H1 (cell line): ENCODE data around the gene FARS2. TPM values are rescaled to one million over a fixed set of nuclear protein-coding genes. Genes with fewer than 3 reads are reported as not detected.

Source experiments
- CTCF ChIA-PET: fragments of 300-600 bp; sonication (Branson Sonifier 250); formaldehyde crosslinking; loops from one replicate; lab custom pipeline; 2021; ENCODE audit not compliant: partially characterized antibody; lab: Charles Lee
- POLR2A ChIA-PET: fragments of 300-600 bp; sonication (Branson Sonifier 250); formaldehyde crosslinking; loops from one replicate; lab custom pipeline; 2021; ENCODE audit warnings: inconsistent platforms; ENCODE audit not compliant: partially characterized antibody; lab: Charles Lee
- DNase-seq, 2 experiments: peaks; one replicate each; pipeline versions ENCODE4 v3.0.0 to v3.0.0-alpha.2; 2010 to 2022; ENCODE audit warnings: low spot score in 2 of 2, low read depth in 1 of 2, mixed read lengths in 1 of 2
- FAIRE-seq: peaks from 2 replicates; lab custom pipeline; 2011; peaks lifted over from hg19 to GRCh38; lab: Jason Lieb, UNC
- H2AFZ ChIP-seq: 2 replicates; pipeline ENCODE4 v1.8.1; 2012; ENCODE audit warnings: low read length, inconsistent platforms
- H2AK5ac ChIP-seq: 2 replicates; pipeline ENCODE4 v1.6.1; 2013; ENCODE audit warnings: low read depth, low read length
- H2BK120ac ChIP-seq: replicated peaks from 2 replicates; pipeline ENCODE3; 2013; ENCODE audit warnings: low read depth, low read length, inconsistent platforms
- H2BK12ac ChIP-seq: 2 replicates; pipeline ENCODE4 v1.6.1; 2013; ENCODE audit warnings: low read depth, low read length
- H2BK15ac ChIP-seq: 2 replicates; pipeline ENCODE4 v1.6.1; 2013; ENCODE audit warnings: low read length
- H2BK20ac ChIP-seq: 2 replicates; pipeline ENCODE4 v1.6.1; 2013; ENCODE audit warnings: low read length
- H2BK5ac ChIP-seq: 2 replicates; pipeline ENCODE4 v1.6.1; 2013; ENCODE audit warnings: low read depth, low read length
- H3K14ac ChIP-seq: 2 replicates; pipeline ENCODE4 v1.6.1; 2013; ENCODE audit warnings: inconsistent platforms; ENCODE audit not compliant: insufficient read length
- H3K18ac ChIP-seq: 2 replicates; pipeline ENCODE4 v1.6.1; 2013; ENCODE audit warnings: low read length; ENCODE audit errors: extremely low read depth
- H3K23ac ChIP-seq: 2 replicates; pipeline ENCODE4 v1.6.1; 2013; ENCODE audit warnings: inconsistent platforms; ENCODE audit not compliant: insufficient read length
- H3K23me2 ChIP-seq: 2 replicates; pipeline ENCODE4 v1.6.1; 2013; ENCODE audit warnings: low read depth, low read length
- H3K27ac ChIP-seq: 2 replicates; pipeline ENCODE4 v1.6.1; 2011; ENCODE audit warnings: low read depth, low read length, inconsistent platforms
- H3K27me3 ChIP-seq, 4 experiments: replicated peaks in 1 of 4; 1 replicate in 1 of 4; 2 replicates in 3 of 4; pipeline versions ENCODE4 v1.6.1 to v1.8.1; 2011 to 2013; ENCODE audit warnings: low read length in 3 of 4, mild to moderate bottlenecking in 3 of 4, inconsistent platforms in 2 of 4, mixed read lengths in 2 of 4, moderate library complexity in 1 of 4; ENCODE audit not compliant: control insufficient read depth in 3 of 4, insufficient read depth in 3 of 4; ENCODE audit errors: extremely low read depth in 1 of 4
- H3K36me3 ChIP-seq, 4 experiments: 2 replicates each; pipeline versions ENCODE4 v1.6.1 to v1.8.1; 2011 to 2013; ENCODE audit warnings: mild to moderate bottlenecking in 4 of 4, low read length in 3 of 4, moderate library complexity in 2 of 4, control low read depth in 1 of 4, inconsistent platforms in 1 of 4; ENCODE audit not compliant: insufficient read depth in 4 of 4, control insufficient read depth in 2 of 4
- H3K4ac ChIP-seq: replicated peaks from 2 replicates; pipeline ENCODE3; 2013; ENCODE audit warnings: low read length, low read depth, mixed read lengths, inconsistent platforms; ENCODE audit not compliant: insufficient read length
- H3K4me1 ChIP-seq, 4 experiments: replicated peaks in 1 of 4; 1 replicate in 1 of 4; 2 replicates in 3 of 4; pipeline versions ENCODE4 v1.6.1 to v1.8.1; 2011 to 2013; ENCODE audit warnings: low read length in 3 of 4, inconsistent platforms in 2 of 4, mixed read lengths in 1 of 4; ENCODE audit not compliant: insufficient read depth in 4 of 4, control insufficient read depth in 3 of 4
- H3K4me2 ChIP-seq, 2 experiments: 2 replicates each; pipeline versions ENCODE4 v1.6.1 to v1.8.1; 2011 to 2013; ENCODE audit warnings: low read depth in 2 of 2, low read length in 2 of 2, control low read depth in 1 of 2, inconsistent platforms in 1 of 2, mild to moderate bottlenecking in 1 of 2; ENCODE audit not compliant: insufficient read depth in 1 of 2
- H3K4me3 ChIP-seq, 4 experiments: fragments of 200-600, 300-600 bp in 1 of 4; sonication (generic), shearing (Covaris generic), sonication (Bioruptor Twin) in 1 of 4; 2 replicates each; pipeline versions ENCODE4 v1.5.1 to v1.8.1; 2011 to 2016; ENCODE audit warnings: low read length in 4 of 4, low read depth in 3 of 4, control low read depth in 2 of 4, inconsistent platforms in 2 of 4, mild to moderate bottlenecking in 2 of 4, mixed read lengths in 1 of 4, moderate library complexity in 1 of 4; ENCODE audit not compliant: insufficient read depth in 2 of 4; ENCODE audit errors: extremely low read depth in 1 of 4
- H3K56ac ChIP-seq: replicated peaks from 2 replicates; pipeline ENCODE3; 2013; ENCODE audit warnings: low read depth, mild to moderate bottlenecking, mixed read lengths, low read length, inconsistent platforms; ENCODE audit not compliant: insufficient read length
- H3K79me1 ChIP-seq: 2 replicates; pipeline ENCODE4 v1.6.1; 2013; ENCODE audit warnings: low read depth, low read length, control low read depth
- H3K79me2 ChIP-seq, 2 experiments: 2 replicates each; pipeline versions ENCODE4 v1.6.1 to v1.8.1; 2012 to 2013; ENCODE audit warnings: low read length in 2 of 2, mild to moderate bottlenecking in 2 of 2, inconsistent platforms in 1 of 2; ENCODE audit not compliant: insufficient read depth in 2 of 2, control insufficient read depth in 1 of 2
- H3K9ac ChIP-seq, 4 experiments: replicated peaks in 1 of 4; 1 replicate in 1 of 4; 2 replicates in 3 of 4; pipeline versions ENCODE4 v1.6.1 to v1.8.1; 2011 to 2013; ENCODE audit warnings: low read depth in 3 of 4, low read length in 3 of 4, control low read depth in 2 of 4, mild to moderate bottlenecking in 2 of 4, moderate library complexity in 2 of 4, inconsistent platforms in 1 of 4; ENCODE audit errors: extremely low read depth in 1 of 4
- H3K9me3 ChIP-seq, 2 experiments: 2 replicates each; pipeline versions ENCODE4 v1.6.1 to v1.8.1; 2012 to 2013; ENCODE audit warnings: mild to moderate bottlenecking in 2 of 2, moderate library complexity in 2 of 2, control low read depth in 1 of 2, inconsistent platforms in 1 of 2, low read depth in 1 of 2, low read length in 1 of 2, mixed read lengths in 1 of 2; ENCODE audit not compliant: insufficient read depth in 2 of 2
- H4K20me1 ChIP-seq, 2 experiments: replicated peaks in 1 of 2; 2 replicates each; pipeline versions ENCODE3 to v1.8.1; 2011 to 2013; ENCODE audit warnings: inconsistent platforms in 2 of 2, low read length in 2 of 2, mild to moderate bottlenecking in 1 of 2; ENCODE audit not compliant: insufficient read depth in 2 of 2, control insufficient read depth in 1 of 2
- H4K5ac ChIP-seq: 2 replicates; pipeline ENCODE4 v1.6.1; 2013; ENCODE audit warnings: low read length, low read depth, mixed read lengths, inconsistent platforms; ENCODE audit not compliant: insufficient read length
- H4K8ac ChIP-seq: 2 replicates; pipeline ENCODE4 v1.8.0; 2013; ENCODE audit warnings: mild to moderate bottlenecking, moderate library complexity, low read length, inconsistent platforms; ENCODE audit not compliant: insufficient read depth; ENCODE audit errors: extremely low read depth
- H4K91ac ChIP-seq: replicated peaks from 2 replicates; pipeline ENCODE3; 2013; ENCODE audit warnings: low read length, mixed read lengths, inconsistent platforms; ENCODE audit not compliant: insufficient read length
- BCL11A ChIP-seq, 2 experiments: IDR thresholded peaks; one replicate each; pipeline ENCODE4 v1.6.1; 2011; ENCODE audit warnings: low read depth in 2 of 2, low read length in 2 of 2, mild to moderate bottlenecking in 2 of 2
- CTCF ChIP-seq, 3 experiments: IDR thresholded peaks; 1 replicate in 2 of 3; 2 replicates in 1 of 3; pipeline versions ENCODE4 v1.5.1 to v1.6.1; 2011; ENCODE audit warnings: low read length in 3 of 3, mild to moderate bottlenecking in 3 of 3, inconsistent platforms in 2 of 3, low read depth in 1 of 3, moderate library complexity in 1 of 3; ENCODE audit not compliant: insufficient read depth in 1 of 3; ENCODE audit errors: control extremely low read depth in 1 of 3
- GABPA ChIP-seq: IDR thresholded peaks from 2 replicates; pipeline ENCODE4 v1.6.1; 2011; ENCODE audit warnings: mild to moderate bottlenecking, low read length, moderate library complexity, borderline replicate concordance; ENCODE audit not compliant: insufficient read depth
- RFX5 ChIP-seq: IDR thresholded peaks from 2 replicates; pipeline ENCODE4 v1.6.1; 2011; ENCODE audit warnings: low read depth, low read length, improper control_type of control experiment, borderline replicate concordance
- SUZ12 ChIP-seq: fragments of 200-600 bp; sonication (generic); IDR thresholded peaks from 2 replicates; pipeline ENCODE4 v1.6.1; 2012; ENCODE audit warnings: mild to moderate bottlenecking, inconsistent platforms, low read length, moderate library complexity, mixed read lengths
- WGBS, 2 experiments: shearing (Covaris generic) in 1 of 2; methylation state at CpG; one replicate each; pipeline versions ENCODE4 v1.1.6 to v1.1.7; 2013 to 2015; ENCODE audit warnings: low lambda C conversion rate in 2 of 2, mixed read lengths in 2 of 2, inconsistent platforms in 1 of 2, low coverage in 1 of 2, missing lambda C conversion rate in 1 of 2; ENCODE audit not compliant: insufficient replicate concordance in 2 of 2, insufficient coverage in 1 of 2, insufficient read length in 1 of 2; ENCODE audit errors: extremely low coverage in 1 of 2, missing lambda C conversion rate in 1 of 2; 5-methylcytosine and 5-hydroxymethylcytosine counted together
- polyA plus RNA-seq, 7 experiments: library from polyadenylated mRNA; depleted of rRNA in 3 of 7; stranded (reverse) in 5 of 7; unstranded in 2 of 7; fragments of >200 nt in 5 of 7; fragments of 200-250 nt in 2 of 7; gene quantifications; 1 replicate in 5 of 7; 2 replicates in 1 of 7; 4 replicates in 1 of 7; pipeline versions ENCODE4 v1.2.1 to v1.2.3, GENCODE V29; 2011 to 2013; ENCODE audit warnings: missing spikeins in 2 of 7, mixed read lengths in 2 of 7
- total RNA-seq: library from RNA; stranded (reverse); fragmentation: NEBNext Ultra II Directional; extraction: Animal tissue kit (Norgen Biotek cat#: 25700); gene quantifications from 2 replicates; pipeline ENCODE4 v1.2.1, GENCODE V29; 2021

Gene FARS2
- total and polyA plus RNA-seq, 2 of the 8 experiments (the other 6 are each of a cell fraction or from before 2014, with no cell fraction given), result 11.7 to 14.4 TPM

DNA sequence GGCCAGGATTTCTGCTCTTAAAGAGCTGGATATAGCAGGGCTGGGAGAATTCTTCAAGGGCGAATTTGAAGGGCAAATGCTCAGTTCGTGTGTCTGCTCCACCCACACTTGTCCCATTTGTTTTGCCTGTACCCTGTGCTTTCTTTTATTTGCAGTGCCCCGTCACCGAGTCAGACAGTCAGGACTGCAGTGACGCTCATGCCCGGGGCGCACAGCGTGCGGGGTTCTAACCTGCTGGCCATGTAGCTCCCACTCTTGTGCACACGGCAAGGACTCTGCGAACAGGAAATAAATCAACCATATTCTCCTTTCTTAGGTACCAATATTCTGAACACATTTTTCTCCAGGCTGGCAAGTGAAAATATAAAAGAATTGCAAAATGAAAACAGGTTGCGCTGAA lies 18.2 kb upstream of the FARS2 start:
- H3K18ac ChIP-seq, result no peak overlapping the region
- no peak overlapping the region for H3K14ac ChIP-seq
- H3K23me2 ChIP-seq, result no peaks in the 10 kb centered on the region
- H3K79me1 ChIP-seq, result peaks cover 23% of the 10 kb centered on the region
- H2BK20ac ChIP-seq, result no peak overlapping the region
- no peak for DNase-seq
- H3K4me2 ChIP-seq, result no peak overlapping the region
- no peak overlapping the region for H2AK5ac ChIP-seq
- no peak overlapping the region for H3K23ac ChIP-seq
- H3K27me3 ChIP-seq, result no peaks in the 10 kb centered on the region
- CTCF ChIA-PET, result no interaction called here
- H2BK5ac ChIP-seq, result no peak overlapping the region
- no peak overlapping the region for H3K9ac ChIP-seq
- H3K79me2 ChIP-seq, result peaks cover 0 to 45% of the 10 kb centered on the region in 2 experiments
- POLR2A ChIA-PET, result no interaction called here
- no peak overlapping the region for H2AFZ ChIP-seq
- no peak overlapping the region for H3K27ac ChIP-seq
- H4K8ac ChIP-seq, result no peak overlapping the region
- H3K56ac ChIP-seq, result no peak overlapping the region
- H4K20me1 ChIP-seq, result peaks cover 3 to 11% of the 10 kb centered on the region in 2 experiments
- no peak overlapping the region for H3K4ac ChIP-seq
- H3K9me3 ChIP-seq, result no peaks in the 10 kb centered on the region
- no peak for FAIRE-seq
- H2BK15ac ChIP-seq, result no peak overlapping the region
- no peak overlapping the region for H4K5ac ChIP-seq
- H4K91ac ChIP-seq, result no peak overlapping the region
- no peak overlapping the region for H2BK12ac ChIP-seq
- H3K4me3 ChIP-seq, result no peak overlapping the region
- 94% methylated on average over 12 of the region's 12 CpGs; no CpG with 5 or more reads in 1 of the 2 experiments for WGBS, 2 experiments
- no peaks in the 10 kb centered on the region for H3K36me3 ChIP-seq
- no peak overlapping the region for H2BK120ac ChIP-seq
- H3K4me1 ChIP-seq, result peaks cover 0 to 4% (median 1%) of the 10 kb centered on the region in 4 experiments; a peak in 2 of 7 replicates
- no peak for TF ChIP-seq RFX5
- no peak for TF ChIP-seq BCL11A (IDR thresholded peaks at IDR 0.05; ENCODE audit: low read depth in 2 of 2, low read length in 2 of 2)
- no peak for TF ChIP-seq SUZ12
- TF ChIP-seq CTCF (IDR thresholded peaks at IDR 0.05; ENCODE audit: control extremely low read depth in 1 of 3, insufficient read depth in 1 of 3, low read depth in 1 of 3, low read length in 3 of 3), result no peak
- no peak for TF ChIP-seq GABPA
